HG03108 (cell line): ENCODE data around the gene GLG1.
"Not testable (repeated sequence)": the region's sequence is repeated elsewhere in the genome, so short reads cannot be mapped to it uniquely, and the experiment has no call there.

ENCODE experiments used
- ATAC-seq: cut with Tn5 transposase; IDR thresholded peaks from one replicate; pipeline ENCODE4 v1.9.1; 2021; ENCODE audit warnings: moderate library complexity; ENCODE audit not compliant: unreplicated experiment

GLG1 gene

GRCh38 chr16:74575807-74576643 lies 30.9 kb downstream of the GLG1 start:
- no peak for ATAC-seq

DNA sequence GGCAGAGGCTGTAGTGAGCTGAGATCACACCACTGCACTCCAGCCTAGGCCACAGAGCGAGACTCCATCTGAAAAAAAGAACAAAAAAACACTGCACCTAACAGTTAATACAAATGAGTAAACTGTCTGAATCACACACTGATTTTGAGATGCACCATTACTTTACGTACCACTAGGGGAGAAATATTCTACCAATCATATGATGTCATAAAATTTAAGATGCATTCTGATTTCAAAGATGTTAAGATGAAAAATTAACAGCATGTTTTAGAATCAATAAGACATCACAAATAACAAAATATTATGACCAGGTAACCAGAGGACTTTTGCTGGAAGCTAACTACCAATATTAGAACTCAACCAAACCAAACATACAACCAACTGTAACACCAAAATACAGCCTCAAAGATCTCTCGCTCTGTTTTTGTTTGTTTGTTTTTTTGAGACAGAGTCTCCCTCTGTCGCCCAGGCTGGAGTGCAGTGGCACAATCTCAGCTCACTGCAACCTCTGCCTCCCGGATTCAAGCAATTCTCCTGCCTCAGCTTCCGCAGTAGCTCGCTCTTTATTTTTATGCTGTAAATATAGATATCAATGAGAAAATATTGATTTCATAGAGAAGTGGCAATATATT lies 31.6 kb downstream of the GLG1 start:
- ATAC-seq = no peak

- no peak for ATAC-seq
Measured at GRCh38 chr16:74574146-74574545, 32.8 kb downstream of the GLG1 start.

GRCh38 chr16:74573622-74574021 lies 33.3 kb downstream of the GLG1 start:
- no peak for ATAC-seq

GRCh38 chr16:74570412-74571301 lies 36.3 kb downstream of the GLG1 start:
- ATAC-seq = no peak

DNA sequence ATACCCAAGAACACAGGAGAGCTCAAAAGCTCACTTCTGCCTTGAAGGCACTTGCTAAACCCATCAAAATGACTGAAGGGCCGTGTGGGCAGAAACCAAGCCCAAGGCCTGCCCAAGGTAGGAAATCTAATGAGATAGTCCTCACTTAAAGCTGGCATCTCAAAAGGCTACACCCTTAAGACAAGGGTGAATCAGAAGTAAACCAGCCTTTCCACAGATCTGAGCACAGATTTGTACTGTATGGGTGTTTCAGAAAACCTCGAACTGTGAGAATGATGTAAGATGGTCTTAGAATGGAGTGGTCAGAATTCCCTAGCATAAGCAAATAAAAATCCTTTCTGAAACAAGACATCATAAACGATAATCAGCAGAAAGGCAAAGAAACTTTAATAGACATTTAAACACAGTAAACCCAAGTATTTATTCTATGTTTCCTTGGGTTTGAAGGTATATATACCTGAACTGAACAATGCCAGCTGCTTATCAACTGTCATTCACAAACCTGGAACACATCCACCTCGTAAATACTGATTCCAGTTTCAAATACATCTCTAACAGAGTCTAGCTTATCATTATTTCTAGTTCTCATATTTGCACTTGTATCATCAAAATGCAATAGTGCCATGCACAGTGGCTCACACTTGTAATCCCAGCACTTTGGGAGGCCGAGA lies 37.8 kb downstream of the GLG1 start:
- ATAC-seq = no peak

- ATAC-seq = no peak
Measured at GRCh38 chr16:74567901-74568300, 39.0 kb downstream of the GLG1 start.

GRCh38 chr16:74565378-74565777 lies 41.5 kb downstream of the GLG1 start:
- ATAC-seq = no peak

DNA sequence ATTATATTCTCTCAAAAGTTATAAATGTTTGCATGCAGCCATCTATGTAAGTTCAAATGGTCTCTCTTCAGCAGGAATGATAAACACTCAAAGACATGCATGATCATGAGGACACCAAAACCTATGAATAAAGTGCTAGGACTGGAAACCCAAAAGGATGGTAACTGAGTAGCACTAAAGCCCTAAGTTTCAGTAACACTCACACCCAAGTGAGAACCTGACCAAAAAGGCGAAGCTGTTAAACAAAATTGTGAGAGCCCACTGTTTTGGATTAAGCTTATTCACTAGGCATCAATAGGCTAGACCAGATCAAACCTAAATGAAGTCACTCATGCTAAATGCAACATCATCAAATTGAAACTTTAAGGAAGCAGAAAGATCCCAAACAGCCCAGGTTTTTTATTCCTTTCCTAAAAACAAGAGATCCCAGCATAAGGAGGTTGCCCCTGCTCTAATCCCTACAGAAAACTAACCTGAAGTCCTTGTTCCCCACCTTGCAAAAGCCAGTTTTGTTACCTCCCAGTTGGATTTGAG lies 42.4 kb downstream of the GLG1 start:
- ATAC-seq = no peak

DNA sequence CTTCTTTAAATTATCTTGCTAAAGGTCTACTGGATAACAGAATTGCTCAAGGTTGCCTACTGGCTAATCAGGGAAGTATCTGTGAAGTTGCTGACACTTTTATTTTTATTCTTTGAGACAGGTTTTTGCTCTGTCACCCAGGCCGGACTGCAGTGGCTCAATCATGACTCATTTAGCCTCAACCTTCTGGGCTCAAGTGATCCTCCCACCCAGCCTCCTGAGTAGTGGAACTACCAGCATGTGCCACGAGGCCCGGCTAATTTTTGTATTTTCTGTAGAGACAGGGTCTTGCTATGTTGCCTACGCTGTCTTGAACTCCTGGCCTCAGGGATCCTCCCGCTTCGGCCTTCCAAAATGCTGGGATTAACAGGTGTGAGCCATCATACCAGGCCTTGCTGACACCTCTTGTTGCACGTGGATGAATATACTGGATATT lies 43.1 kb downstream of the GLG1 start:
- no peak for ATAC-seq

GRCh38 chr16:74562117-74562516 lies 44.8 kb downstream of the GLG1 start:
- ATAC-seq = no peak

GRCh38 chr16:74561626-74562025 lies 45.3 kb downstream of the GLG1 start:
- no peak for ATAC-seq

- no peak for ATAC-seq
Measured at GRCh38 chr16:74560912-74561311, 46.0 kb downstream of the GLG1 start.

DNA sequence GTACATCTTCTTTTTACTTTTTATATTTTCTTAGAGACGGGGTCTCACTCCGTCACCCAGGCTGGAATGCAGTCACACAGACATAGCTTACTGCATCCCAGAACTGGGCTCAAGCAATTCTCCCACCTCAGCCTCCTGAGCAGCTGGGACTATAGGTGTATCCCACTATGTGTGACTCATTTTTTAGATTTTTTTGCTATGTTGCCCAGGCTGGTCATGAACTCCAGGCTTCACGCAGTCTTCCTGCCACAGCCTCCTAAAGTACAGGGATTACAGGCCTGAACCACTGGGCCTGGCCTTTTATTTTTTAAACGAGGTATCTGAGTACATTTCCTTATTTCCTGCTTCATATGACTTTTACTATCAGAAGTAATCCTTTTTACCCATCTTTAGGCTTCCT lies 48.0 kb downstream of the GLG1 start:
- no peak for ATAC-seq

DNA sequence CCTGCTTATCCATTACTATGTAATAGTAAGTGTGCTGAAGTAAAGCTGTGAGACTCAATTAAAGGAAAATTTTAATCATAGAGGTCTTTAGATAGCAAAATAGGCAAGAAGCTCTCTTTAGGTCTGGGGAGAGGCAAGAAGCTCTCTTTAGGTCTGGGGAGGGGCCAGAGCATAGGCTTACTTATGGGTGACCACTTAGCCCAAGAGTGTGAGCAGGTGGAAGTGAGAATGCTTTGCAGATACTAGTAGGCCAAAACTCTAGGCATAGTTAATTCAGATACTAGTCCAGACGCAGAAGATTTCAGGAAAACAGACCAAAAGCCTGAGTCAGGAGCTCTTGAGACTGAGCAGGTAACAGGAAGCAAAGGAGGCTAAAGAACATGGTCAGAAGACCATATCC lies 49.6 kb downstream of the GLG1 start:
- ATAC-seq = no peak

GRCh38 chr16:74556375-74556922 lies 50.5 kb downstream of the GLG1 start:
- ATAC-seq = no peak

DNA sequence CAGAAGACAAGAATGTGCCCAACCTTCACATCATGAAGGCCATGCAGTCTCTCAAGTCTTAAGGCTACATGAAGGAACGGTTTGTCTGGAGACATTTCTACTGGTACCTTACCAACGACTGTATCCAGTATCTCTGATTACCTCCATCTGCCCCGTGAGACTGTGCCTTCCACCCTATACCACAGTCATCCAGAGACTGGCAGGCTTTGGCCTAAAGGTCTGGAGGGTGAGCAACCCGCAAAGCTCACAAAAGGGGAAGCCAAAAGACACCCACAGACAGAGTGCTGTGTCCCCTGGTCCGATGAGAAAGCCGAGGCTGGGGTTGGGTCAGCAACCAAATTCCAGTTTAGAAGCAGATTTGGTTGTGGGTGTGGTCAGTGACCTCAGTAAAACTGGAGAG lies 54.6 kb downstream of the GLG1 start:
- not testable (repeated sequence) for ATAC-seq

- not testable (repeated sequence) for ATAC-seq
Measured at GRCh38 chr16:74550227-74551019, 56.5 kb downstream of the GLG1 start.

GRCh38 chr16:74546112-74546511 lies 60.8 kb downstream of the GLG1 start:
- not testable (repeated sequence) for ATAC-seq
